Body of pancreas (tissue), 4 donors: ENCODE measurements around the gene ABR. TPM values are rescaled to one million over a fixed set of nuclear protein-coding genes. Genes with fewer than 3 reads are reported as not detected.

Source experiments
- ATAC-seq: fragments of 150-250 bp; one replicate; pipeline ENCODE4 v1.9.1; 2016
- DNase-seq, 4 donors: peaks; one replicate each; pipeline ENCODE4 v3.0.0-alpha.2; 2019
- H3K27ac ChIP-seq, 4 donors: fragments of 200-600 bp; sonication (generic); 1 replicate in 3 of 4; 2 replicates in 1 of 4; pipeline versions ENCODE4 v1.5.1 to v1.6.1; 2016 to 2019; ENCODE audit warnings: mild to moderate bottlenecking in 1 of 4, mixed read lengths in 1 of 4, moderate library complexity in 1 of 4
- H3K27me3 ChIP-seq, 2 donors: fragments of 200-600 bp; sonication (generic); one replicate each; pipeline ENCODE4 v1.6.0; 2016; ENCODE audit warnings: mild to moderate bottlenecking in 1 of 2
- H3K36me3 ChIP-seq, 2 donors: fragments of 200-600 bp; sonication (generic); replicated peaks in 1 of 2; 2 replicates each; pipeline ENCODE4 v1.5.1; 2016; ENCODE audit warnings: low read depth in 2 of 2; ENCODE audit not compliant: insufficient read depth in 1 of 2
- H3K4me1 ChIP-seq: fragments of 200-600 bp; sonication (generic); one replicate; pipeline ENCODE4 v1.6.0; 2016
- H3K4me3 ChIP-seq, 2 donors: fragments of 200-600 bp; sonication (generic); 1 replicate in 1 of 2; 2 replicates in 1 of 2; pipeline ENCODE4 v1.5.1; 2016 to 2019
- H3K9me3 ChIP-seq, 3 donors: fragments of 200-600 bp; sonication (generic); 1 replicate in 2 of 3; 2 replicates in 1 of 3; pipeline ENCODE4 v1.5.1; 2016
- CTCF ChIP-seq, 7 experiments: fragments of 450-650 bp in 4 of 7; fragments of 200-600 bp in 3 of 7; sonication (generic) in 3 of 7; IDR thresholded peaks; one replicate each; pipeline ENCODE4 v1.5.1; 2016 to 2019; ENCODE audit warnings: antibody characterized with exemption in 7 of 7
- POLR2A ChIP-seq, 3 donors: fragments of 450-650 bp; IDR thresholded peaks; one replicate each; pipeline ENCODE4 v1.6.1; 2016; ENCODE audit warnings: antibody characterized with exemption in 3 of 3, mild to moderate bottlenecking in 2 of 3
- WGBS, 2 donors: methylation state at CpG; one replicate each; pipeline ENCODE4 v1.1.5; 2017; 5-methylcytosine and 5-hydroxymethylcytosine counted together
- intact Hi-C: fragments of 100-400 bp; cut with DNase I; formaldehyde crosslinking; loops from one replicate; pipeline ENCODE4 v1.15.1; 2023
- total RNA-seq, 2 donors: library from RNA; depleted of rRNA; stranded (reverse); fragments of >200 nt; gene quantifications; one replicate each; pipeline ENCODE4 v1.1.0, GENCODE V29; 2016

Gene ABR
- total RNA-seq, 2 donors from 2014 or later = 32.4 to 46.8 TPM

GRCh38 chr17:1072551-1072961 is 107.2 kb downstream of the ABR start:
- Histone ChIP-seq H3K27me3 (no peaks in the 10 kb centered on the region), H3K9me3 (no peaks in the 10 kb centered on the region), H3K36me3 (peaks cover 0 to 2% of the 10 kb centered on the region in 2 donors), H3K4me1 (peaks cover under 1% of the 10 kb centered on the region), H3K4me3 (no peak overlapping the region), H3K27ac (no peak overlapping the region)
- WGBS, 2 donors = 87 to 88% methylated on average over 12 to 18 of the region's 20 CpGs
- no peak for DNase-seq
- no peak for ATAC-seq
- TF ChIP-seq CTCF (IDR thresholded peaks at IDR 0.05) (no peak), POLR2A (IDR thresholded peaks at IDR 0.05) (no peak)
- intact Hi-C loops = no loop called here

GRCh38 chr17:1071103-1071825 is 108.5 kb downstream of the ABR start:
- Histone ChIP-seq H3K27ac (no peak overlapping the region), H3K27me3 (no peaks in the 10 kb centered on the region), H3K4me3 (no peak overlapping the region), H3K4me1 (no peaks in the 10 kb centered on the region), H3K9me3 (no peaks in the 10 kb centered on the region), H3K36me3 (peaks cover 0 to 2% of the 10 kb centered on the region in 2 donors)
- no peak for TF ChIP-seq CTCF (IDR thresholded peaks at IDR 0.05)
- TF ChIP-seq POLR2A (IDR thresholded peaks at IDR 0.05) = no peak
- no peak for ATAC-seq
- no peak for DNase-seq
- intact Hi-C loops = no loop called here
- 84 to 93% methylated on average over 11 to 27 of the region's 29 CpGs for WGBS, 2 donors

- H3K4me1 ChIP-seq = no peaks in the 10 kb centered on the region
- no peaks in the 10 kb centered on the region for H3K27me3 ChIP-seq
- DNase-seq (no peak), ATAC-seq (no peak)
- intact Hi-C loops = no loop called here
- 75 to 85% methylated on average over 8 to 21 of the region's 21 CpGs for WGBS, 2 donors
- H3K9me3 ChIP-seq = no peaks in the 10 kb centered on the region
- H3K4me3 ChIP-seq = no peak overlapping the region
- TF ChIP-seq CTCF (IDR thresholded peaks at IDR 0.05) = no peak
- no peak for TF ChIP-seq POLR2A (IDR thresholded peaks at IDR 0.05)
- no peak overlapping the region for H3K27ac ChIP-seq
- H3K36me3 ChIP-seq = peaks cover 0 to 2% of the 10 kb centered on the region in 2 donors
Observed at GRCh38 chr17:1070411-1070810, 109.4 kb downstream of the ABR start.

- Histone ChIP-seq H3K9me3 (no peaks in the 10 kb centered on the region), H3K27ac (no peak overlapping the region), H3K36me3 (peaks cover 0 to 2% of the 10 kb centered on the region in 2 donors), H3K27me3 (no peaks in the 10 kb centered on the region), H3K4me3 (no peak overlapping the region), H3K4me1 (no peaks in the 10 kb centered on the region)
- 80 to 100% methylated on average over 2 to 14 of the region's 21 CpGs for WGBS, 2 donors
- TF ChIP-seq POLR2A (IDR thresholded peaks at IDR 0.05) (no peak), CTCF (IDR thresholded peaks at IDR 0.05) (no peak)
- ATAC-seq (no peak), DNase-seq (no peak)
- intact Hi-C loops = no loop called here
Observed at GRCh38 chr17:1069847-1070246, 109.9 kb downstream of the ABR start.

- Histone ChIP-seq H3K9me3 (no peaks in the 10 kb centered on the region), H3K4me3 (no peak overlapping the region), H3K27ac (no peak overlapping the region), H3K27me3 (no peaks in the 10 kb centered on the region), H3K4me1 (no peaks in the 10 kb centered on the region), H3K36me3 (peaks cover 0 to 2% of the 10 kb centered on the region in 2 donors)
- no peak for ATAC-seq
- TF ChIP-seq CTCF (IDR thresholded peaks at IDR 0.05) (no peak), POLR2A (IDR thresholded peaks at IDR 0.05) (no peak)
- WGBS, 2 donors = 77 to 87% methylated on average over 7 of the region's 7 CpGs
- intact Hi-C loops = no loop called here
- DNase-seq = no peak
Observed at GRCh38 chr17:1068356-1068755, 111.4 kb downstream of the ABR start.
